HG03060 (cell line): ENCODE data around the gene WNT9B.

Experiments used
- ATAC-seq: cut with Tn5 transposase; IDR thresholded peaks from one replicate; pipeline ENCODE4 v1.9.1; 2021; ENCODE audit warnings: low read depth, moderate number of reproducible peaks; ENCODE audit not compliant: unreplicated experiment

The WNT9B gene

DNA sequence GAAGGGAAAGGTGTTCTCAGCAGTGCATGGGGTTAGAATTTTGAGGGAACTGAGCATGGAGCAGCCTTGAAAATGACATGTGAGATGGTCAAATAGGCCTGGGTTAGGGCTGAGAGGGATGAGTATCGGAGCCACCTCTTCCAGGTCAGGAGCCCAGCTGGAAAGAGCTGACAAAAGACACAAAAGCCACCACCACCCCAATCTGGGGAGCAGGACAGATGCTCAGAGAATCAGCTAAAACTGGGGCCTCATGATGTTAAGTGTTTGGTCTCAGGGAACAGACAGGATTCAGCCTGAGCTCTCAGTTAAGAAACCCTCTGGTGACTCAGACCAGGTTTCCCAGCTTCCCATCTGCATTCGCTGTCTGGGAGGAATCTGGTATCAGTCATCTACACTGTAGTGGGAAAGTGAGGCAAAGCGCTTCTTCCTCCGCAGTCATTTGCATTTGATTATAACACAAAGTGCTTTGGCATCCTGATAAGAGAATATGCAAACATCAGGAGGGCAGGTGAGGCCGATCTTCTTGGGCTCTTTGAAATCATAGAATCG is 2.6 kb downstream of the WNT9B start:
- ATAC-seq: no peak

DNA sequence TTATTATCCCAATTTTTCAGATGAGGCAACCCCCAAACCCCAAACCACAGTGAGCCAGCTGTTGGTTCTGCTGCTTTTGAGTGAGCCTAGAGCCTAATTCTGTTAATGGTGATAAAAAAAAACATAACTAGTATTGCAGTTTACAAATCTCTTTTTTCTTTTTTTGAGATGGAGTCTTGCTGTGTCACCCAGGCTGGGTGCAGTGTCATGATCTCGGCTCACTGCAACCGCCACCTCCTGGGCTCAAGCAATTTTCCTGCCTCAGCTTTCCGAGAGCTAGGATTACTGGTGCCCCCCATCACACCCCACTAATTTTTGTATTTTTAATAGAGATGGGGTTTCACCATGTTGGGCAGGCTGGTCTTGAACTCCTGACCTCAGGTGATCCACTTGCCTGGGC is 3.1 kb downstream of the WNT9B start:
- no peak for ATAC-seq

DNA sequence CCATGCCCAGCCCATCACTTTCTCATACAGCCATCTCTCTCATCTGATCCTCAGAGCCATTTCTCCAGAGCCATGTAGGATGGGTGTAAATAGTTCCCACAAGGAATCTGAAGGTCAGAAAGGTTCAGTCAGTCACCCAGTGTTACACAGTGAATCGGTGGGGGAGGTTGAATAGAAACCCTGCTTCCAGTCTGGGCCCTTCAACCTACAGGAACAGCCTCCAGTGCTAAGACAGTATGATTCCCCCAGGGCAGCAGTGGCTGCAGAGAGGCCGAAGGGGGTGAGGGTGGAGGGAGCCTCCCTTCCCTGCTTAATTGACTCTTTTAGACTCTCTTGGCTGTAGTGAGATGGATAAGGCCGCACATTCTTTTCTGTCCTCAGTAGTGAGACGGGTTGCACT is 3.6 kb downstream of the WNT9B start:
- ATAC-seq: no peak

DNA sequence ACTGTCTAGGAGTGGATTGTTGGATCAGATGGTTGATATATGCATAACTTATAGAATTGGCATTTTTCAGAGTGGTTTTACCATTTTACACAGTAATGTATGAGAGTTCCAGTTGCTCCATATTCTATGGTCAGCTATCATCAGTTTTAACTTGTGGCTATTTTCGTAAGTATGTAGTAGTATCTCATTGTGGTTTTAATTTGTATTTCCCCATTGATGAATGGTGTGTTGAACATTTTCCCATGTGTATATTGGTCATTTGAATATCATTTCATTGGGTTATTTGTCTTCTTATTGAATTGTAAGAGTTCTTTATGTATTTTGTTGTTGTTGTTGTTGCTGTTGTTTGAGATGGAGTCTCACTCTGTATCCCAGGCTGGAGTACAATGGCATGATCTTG is 6.2 kb downstream of the WNT9B start:
- ATAC-seq: no peak

DNA sequence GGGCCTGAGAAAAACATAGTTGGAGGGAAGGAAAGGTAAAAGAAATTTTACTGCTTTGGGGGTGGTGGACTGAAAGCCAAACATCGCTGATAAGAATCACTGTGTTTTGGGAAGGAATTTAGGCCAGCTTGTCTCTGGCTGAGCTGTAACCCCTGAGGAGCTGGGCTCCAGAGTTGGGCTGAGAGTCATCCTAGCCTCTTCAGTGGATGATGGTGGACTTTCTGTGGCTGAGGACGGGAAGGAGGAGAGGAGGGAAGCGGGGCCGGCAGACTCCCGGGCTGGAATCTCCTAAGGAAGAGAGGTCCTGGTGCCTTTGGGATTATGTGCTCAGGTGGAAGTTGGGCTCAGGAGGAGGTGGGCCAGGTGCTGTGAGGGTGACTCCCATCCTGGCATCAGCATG is 8.6 kb downstream of the WNT9B start:
- ATAC-seq: no peak

DNA sequence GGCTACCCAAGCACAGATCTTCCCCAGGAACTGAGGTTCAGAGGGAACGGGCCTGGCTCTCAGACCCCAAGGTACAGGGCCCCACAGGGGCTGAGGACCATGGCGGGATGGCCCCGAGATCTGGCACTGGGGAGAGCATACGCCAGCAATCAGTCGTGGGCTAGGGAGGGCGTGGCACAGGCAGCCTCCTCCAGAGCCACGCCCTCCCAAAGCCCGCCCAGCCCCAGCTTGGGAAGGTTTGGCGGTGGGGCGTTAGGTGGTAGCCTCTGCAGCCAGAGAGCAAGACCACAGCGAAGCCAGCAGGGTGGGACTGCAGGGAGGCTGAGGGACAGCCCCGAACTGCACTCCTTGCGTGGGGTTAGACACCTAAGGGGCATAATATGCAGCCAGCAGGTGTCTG is 11.6 kb downstream of the WNT9B start:
- ATAC-seq: no peak

DNA sequence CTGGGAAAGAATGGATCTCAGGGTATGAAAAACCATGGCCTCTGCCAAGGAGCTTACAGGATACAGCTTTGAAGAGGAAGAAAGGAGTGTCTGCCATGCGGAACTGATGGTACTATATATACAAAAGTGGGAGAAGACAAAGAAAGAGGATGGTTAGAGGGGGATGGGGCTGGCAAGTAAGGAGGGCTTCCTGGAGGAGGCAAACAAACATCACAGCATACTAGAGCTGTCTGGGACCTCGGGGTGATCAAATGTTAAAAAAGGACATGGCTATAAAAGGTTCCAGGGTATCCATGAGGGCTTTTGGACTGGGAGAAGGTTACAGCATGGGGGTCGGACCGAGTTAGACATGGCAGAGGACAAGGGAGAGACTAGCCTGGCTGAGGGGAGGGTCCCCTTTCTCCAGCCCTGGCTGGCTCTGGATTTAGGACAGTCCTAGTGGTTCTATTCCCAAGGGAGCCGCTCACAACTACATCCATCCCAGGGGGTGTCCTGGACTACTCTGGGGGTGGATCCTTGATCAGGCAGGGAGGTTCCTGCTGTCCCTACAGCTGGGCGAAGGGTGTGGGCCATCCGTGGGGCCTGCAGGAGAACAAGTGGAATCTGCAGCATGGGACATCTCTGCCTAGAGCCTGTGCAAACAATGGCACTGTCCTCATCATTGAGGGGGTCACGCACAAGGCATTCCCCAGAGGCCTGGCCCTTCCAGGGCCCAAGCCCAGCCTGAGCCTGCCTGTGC is 12.2 kb downstream of the WNT9B start:
- ATAC-seq: no peak

DNA sequence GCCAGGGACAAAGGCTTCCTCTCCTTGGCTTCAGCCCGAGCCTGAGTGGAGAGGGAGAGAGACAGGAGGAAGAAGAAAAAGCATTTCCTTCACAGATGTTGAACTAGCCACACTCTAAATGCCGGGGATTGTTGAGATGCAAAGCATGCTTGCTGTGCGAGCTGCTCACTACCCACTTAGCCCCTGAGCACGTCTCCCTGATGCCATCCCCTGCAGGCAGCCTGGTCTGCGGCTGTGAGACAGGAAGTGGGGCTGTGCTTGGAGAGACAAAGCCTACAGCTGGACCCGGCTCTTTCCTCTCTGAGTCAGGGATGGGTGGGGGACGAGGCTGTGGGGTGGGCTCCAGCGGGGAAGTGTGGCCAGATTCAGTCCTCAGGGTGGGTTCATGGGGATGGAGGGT is 13.7 kb downstream of the WNT9B start:
- ATAC-seq: no peak

DNA sequence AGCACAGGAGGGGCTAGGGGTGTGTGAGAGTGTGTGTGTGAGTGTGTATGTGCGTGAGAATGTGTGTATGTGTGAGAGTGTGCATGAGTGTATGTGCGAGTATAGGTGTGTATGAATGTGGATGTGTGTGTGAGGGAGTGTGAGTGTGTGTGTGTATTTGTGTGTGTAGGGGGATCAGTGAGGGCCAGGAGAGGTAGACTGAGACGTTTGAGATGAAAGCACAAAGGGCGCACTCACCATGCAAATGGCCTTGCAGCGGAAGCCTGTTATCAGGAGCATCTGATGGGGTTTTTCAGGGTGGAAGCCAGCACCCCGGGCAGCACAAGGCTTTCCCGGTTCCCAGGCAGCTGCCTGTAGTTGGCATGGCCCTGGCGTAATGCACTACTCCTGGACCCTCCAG is 14.9 kb downstream of the WNT9B start:
- ATAC-seq: no peak

DNA sequence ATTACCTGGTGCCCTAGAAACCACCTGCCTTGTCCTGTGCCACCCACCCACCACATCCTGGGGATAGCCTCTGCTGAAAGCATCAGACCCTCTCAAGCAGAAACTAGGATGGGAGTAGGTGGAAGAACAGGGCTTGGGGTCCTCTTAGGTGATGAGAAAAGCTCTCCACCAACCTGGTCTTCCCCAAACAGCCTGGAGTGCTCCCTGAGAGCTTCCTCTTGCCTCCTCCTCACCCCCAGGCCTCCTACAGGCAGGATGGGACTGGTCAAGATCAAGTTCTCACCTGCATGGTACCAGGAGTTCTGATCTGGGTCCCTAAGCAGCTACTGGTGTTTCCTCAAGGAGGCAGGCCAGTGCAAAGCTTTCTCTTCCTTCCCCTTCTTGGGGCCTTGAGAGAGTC is 15.4 kb downstream of the WNT9B start:
- no peak for ATAC-seq

DNA sequence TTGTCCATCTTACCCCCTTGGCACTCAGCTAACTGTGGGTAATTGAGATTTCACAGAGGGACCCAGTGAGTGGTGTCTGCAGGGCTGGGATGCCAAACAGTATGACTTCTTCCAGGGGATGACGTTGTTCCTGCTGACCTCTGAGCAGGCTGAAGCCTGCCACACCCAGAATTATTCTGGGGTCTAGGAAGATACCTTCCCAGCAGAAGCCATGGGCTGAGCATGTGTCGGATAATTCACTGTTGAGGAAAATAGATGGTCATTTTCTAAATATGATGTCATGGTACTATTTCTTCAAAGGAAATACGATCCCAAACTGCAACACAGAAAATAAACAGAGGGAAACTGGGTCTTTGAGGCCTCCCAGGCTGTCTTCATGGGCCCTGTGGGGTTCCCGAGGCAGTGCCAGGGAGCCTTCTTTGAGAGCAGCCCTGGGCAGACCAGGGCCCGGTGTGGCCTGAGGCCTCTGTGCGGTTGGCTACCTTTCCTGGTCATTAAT is 17.4 kb downstream of the WNT9B start:
- ATAC-seq: no peak

DNA sequence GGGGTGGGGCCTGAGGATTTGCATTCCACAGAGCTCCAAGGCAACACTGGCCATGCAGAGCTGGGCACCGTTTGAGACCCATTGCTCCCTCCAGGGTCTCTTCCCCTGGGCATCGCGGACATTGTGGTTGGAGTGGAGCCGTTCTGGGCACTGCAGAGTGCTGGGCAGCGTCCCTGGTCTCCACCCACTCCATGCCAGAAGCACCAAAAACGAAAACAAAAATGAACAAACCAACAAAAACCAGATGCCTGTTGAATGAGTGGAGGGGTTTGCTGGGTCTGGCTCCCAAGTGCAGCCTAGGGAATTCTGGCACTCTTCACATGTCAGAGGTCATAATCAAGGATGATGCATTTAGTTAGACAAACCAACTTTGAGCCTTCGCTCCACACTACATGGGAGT is 17.9 kb downstream of the WNT9B start:
- no peak for ATAC-seq

DNA sequence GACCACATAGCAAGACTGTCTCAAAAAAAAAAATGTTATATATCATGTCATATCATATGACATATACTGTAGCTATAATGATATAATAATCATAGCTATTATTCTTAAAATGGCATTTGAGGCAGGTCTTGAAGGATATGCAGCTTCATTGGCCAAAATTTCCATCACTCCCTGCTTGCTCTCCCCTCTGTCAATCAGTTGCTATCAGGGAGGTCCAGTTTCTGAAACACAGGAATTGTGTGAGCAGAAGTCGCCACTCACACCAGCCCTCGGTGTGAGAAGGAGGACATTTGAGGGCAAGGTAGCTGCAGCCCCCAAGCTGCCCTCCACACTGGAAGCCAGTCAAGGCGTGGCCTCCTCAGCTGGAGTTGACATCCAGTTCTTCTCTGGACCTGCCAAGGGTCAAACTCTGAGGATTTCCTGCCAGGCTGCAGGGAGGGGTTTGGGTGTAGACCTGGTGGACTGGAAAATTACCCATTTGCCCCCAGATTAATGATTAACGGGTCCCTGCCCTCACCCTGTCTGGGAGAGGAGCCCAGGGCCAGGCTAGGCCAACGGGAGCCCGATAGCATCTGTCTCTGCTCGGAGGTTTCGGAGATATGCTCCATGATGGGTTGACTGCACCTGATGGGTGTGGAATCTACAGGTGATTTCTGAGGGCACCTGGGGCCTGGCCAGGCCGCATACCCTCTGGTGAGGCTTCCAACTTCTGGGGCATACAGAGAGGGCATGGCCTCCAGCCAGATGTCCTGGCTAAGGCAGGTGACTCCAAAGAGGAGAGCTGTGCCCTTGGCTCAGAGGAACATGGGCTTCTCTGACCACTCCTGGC is 18.8 kb downstream of the WNT9B start:
- ATAC-seq: no peak

DNA sequence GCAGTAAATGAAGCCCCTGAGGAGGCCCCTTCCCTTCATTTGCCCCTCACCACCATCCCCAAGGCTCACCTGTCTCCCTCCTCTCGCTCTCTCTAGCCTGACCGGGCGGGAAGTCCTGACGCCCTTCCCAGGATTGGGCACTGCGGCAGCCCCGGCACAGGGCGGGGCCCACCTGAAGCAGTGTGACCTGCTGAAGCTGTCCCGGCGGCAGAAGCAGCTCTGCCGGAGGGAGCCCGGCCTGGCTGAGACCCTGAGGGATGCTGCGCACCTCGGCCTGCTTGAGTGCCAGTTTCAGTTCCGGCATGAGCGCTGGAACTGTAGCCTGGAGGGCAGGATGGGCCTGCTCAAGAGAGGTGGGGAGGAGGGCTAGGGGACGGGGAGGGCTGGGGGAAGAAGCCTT is 21.0 kb downstream of the WNT9B start:
- no peak for ATAC-seq

DNA sequence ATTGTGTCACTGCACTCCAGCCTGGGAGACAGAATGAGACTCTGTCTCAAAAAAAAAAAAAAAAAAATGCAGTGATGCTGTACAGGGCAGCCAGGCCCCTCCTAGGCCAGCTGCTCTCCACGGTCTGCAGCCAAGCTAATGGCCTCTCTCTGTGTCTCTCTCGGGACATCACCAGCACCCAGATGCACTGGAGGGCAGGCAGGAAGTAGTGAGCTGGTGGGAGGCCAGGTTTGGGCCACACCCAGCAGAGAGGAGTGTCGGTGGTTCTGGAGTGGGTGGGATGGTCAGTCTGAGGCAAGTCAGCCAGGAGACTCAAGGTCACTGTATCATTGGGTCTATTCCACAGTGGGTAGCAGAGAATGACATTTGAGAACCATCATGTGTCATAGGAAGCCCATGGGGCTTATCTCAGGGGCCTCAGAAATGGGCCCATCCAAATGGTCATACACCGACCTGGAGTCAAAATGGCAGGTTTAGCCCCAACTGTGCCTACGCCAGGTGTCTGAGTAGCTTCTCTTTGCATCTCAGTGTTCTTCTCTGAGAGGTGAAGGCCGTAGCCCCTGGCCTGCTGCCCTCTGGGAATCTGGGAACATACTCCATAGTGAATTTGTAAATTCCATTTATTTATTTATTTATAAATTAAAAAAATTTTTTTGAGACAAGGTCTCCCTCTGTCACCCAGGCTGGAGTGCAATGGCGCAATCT is 22.7 kb downstream of the WNT9B start:
- no peak for ATAC-seq

DNA sequence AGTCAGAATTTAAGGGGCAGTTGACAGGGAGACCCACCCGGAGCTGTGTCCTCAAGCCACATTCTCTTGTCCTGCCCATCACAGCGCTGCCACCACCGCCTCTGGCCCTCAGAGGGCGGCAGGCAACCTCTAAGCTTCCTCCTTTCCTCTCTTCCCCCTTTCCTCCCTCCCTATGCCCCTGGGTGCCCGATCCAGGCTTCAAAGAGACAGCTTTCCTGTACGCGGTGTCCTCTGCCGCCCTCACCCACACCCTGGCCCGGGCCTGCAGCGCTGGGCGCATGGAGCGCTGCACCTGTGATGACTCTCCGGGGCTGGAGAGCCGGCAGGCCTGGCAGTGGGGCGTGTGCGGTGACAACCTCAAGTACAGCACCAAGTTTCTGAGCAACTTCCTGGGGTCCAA is 23.5 kb downstream of the WNT9B start:
- no peak for ATAC-seq

DNA sequence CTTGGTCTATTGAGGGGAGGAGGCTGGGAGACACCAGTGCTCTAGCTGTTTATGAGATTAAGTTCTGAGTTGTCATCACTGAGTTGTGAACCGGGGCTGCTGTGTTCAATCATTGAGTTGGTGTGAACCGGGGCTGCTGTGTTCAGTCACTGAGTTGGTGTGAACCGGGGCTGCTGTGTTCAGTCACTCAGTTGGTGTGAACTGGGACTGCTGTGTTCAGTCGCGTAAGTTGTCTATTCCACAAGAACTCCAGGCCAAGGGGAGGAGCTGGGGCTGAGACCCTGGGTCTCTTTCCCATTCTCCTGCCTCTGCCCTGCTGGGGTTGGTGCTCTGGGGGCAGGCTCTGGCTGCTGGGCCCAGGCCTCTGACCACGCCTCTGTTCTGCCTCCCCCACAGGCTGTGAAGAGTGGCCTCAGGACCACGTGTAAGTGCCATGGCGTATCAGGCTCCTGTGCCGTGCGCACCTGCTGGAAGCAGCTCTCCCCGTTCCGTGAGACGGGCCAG is 24.5 kb downstream of the WNT9B start:
- no peak for ATAC-seq

DNA sequence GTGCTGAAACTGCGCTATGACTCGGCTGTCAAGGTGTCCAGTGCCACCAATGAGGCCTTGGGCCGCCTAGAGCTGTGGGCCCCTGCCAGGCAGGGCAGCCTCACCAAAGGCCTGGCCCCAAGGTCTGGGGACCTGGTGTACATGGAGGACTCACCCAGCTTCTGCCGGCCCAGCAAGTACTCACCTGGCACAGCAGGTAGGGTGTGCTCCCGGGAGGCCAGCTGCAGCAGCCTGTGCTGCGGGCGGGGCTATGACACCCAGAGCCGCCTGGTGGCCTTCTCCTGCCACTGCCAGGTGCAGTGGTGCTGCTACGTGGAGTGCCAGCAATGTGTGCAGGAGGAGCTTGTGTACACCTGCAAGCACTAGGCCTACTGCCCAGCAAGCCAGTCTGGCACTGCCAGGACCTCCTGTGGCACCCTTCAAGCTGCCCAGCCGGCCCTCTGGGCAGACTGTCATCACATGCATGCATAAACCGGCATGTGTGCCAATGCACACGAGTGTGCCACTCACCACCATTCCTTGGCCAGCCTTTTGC is 25.0 kb downstream of the WNT9B start:
- ATAC-seq: no peak

DNA sequence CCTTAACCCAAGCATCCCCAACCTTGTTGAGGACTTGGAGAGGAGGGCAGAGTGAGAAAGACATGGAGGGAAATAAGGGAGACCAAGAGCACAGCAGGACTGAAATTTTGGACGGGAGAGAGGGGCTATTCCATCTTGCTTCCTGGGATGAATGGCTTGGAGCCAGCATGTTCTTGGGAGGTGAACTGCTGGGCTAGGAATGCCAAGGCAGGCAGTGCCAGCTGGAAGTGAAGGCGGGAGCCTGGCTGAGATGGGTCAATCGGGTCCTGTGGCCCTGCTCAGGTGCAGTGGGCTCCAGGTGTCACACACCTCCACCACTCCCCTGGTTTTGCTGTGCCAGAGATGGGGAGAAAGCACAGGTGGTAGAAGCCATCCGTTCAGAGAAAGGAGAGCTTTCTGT is 25.5 kb downstream of the WNT9B start:
- ATAC-seq: no peak

DNA sequence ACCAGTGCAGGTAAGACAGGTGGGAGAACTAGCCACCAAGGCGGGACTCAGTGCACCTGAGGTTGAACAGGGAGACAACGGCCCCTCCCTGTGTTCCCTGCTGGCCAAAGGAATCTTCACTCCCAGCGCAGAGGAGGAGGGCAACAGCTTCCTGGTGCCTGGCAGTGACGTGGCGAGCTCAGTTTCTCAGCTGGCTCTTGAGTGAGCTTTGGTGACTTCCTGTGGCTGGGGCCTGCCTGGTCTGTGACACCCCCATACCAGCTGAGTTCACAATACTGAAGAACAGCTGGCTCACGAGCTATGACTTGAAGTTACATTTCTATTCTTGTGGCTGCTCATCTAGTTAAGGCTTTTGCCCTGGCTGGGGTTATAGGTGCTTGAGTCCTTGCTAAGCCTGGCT is 26.1 kb downstream of the WNT9B start:
- no peak for ATAC-seq

DNA sequence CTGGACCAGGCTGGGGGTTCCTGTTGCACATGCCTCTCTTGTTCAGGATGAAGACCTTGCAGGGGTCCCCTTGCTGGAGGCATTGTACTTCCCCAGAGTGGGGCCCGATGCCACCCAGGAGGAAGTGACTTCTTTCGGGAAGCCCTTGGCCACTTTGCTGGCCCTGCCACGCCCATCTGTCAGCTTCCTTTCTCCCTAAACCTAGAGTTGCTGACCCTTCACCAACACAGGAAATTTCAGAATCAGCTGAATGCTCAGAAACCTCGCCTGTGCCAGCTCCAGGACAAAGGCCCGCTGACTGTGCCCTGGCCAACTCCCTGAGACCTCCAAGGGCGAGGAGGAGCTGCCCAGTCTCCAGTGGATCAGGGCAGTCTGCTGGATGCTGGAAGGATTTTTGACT is 26.7 kb downstream of the WNT9B start:
- ATAC-seq: no peak
